C4-2B (cell line): ENCODE measurements around the gene WAC.

ENCODE experiments used
- CTCF ChIP-seq: fragments of 450-650 bp; conservative IDR thresholded peaks from 2 replicates; pipeline ENCODE4 v1.5.1; 2017; ENCODE audit warnings: mild to moderate bottlenecking
- ZFX ChIP-seq: fragments of 450-650 bp; IDR thresholded peaks from 2 replicates; pipeline ENCODE4 v1.6.1; 2017

DNA sequence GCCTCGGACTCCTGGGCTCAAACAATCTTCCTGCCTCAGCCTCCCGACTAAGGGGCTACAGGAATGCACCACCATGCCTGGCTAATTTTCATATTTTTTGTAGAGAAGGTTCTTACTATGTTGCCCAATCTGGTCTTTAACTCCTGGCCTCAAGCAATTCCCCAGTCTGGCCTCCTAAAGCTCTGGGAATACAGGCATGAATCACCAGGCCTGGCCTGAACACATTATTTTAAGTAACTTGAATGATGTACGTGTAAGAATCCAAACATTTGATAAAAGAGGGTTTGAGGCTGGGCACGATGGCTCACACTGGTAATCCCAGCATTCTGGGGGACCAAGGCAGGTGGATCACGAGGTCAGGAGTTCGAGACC, 131.4 kb downstream of the WAC start:
- no peak for TF ChIP-seq CTCF
- TF ChIP-seq ZFX = no peak
